Measurements from ENCODE around the gene JAK1. TPM values are rescaled to one million over a fixed set of nuclear protein-coding genes. Genes with fewer than 3 reads are reported as not detected.

JAK1 gene
- total and polyA plus RNA-seq, 2 donors (not counting 3 experiments of a cell fraction or from before 2014, with no cell fraction given) = 68.8 to 177 TPM

DNA sequence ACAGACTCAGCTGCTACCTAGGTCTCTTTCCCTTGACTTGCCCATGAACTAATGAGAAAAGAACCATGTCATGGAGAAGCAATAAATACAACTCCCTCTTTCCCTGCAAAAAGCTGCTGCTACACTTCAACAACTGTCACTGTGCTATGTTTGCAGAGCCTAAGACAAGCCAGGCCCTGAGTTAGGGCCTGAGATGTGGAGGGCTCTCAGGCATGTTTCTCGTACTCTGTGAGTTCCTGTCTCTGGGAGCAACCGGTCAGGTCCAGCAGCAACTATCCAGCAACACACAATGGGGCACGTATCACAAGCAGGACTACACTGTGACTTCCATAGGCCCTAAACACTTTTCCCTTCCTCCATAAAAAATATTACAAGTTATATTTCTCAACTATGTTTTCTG, 91.7 kb downstream of the JAK1 start:
- ChIA-PET CTCF (interaction anchor here (1.7 kb wide), 1 partner anchor 146 kb away, joined by 5 read pairs; no protein-coding TSS in a partner anchor), POLR2A (no interaction called here)
- dilution Hi-C loops (cut with MboI; ENCODE audit: extremely low pct_ligation_motif_present, low sequenced_read_pairs) (no loop called here), intact Hi-C loops (cut with micrococcal nuclease) (loop anchor here (5.0 kb wide), 2 partner anchors 193 to 548 kb away; partner anchors contain the start of genes LEPR and LEPROT)
- BruUV-seq (replicated peaks) = no TSS peak
- Histone ChIP-seq H4K20me1 (replicated peaks; ENCODE audit: control insufficient read depth, extremely low read depth, insufficient read depth, low read length) (no peaks in the 10 kb centered on the region), H3K4me1 (ENCODE audit: control insufficient read depth, extremely low read depth, insufficient read depth, low read length) (peaks cover 53% of the 10 kb centered on the region), H3K79me2 (ENCODE audit: control insufficient read depth, insufficient read depth, low read length) (peaks cover 25% of the 10 kb centered on the region), H3K9me3 (replicated peaks; ENCODE audit: control insufficient read depth, insufficient read depth, low read length) (no peaks in the 10 kb centered on the region), H3K27ac (ENCODE audit: insufficient read depth, low read depth, low read length) (peak overlapping the region; percentile 50), H3K9me1 (replicated peaks; ENCODE audit: control insufficient read depth, extremely low read depth, insufficient read depth, low read length) (no peaks in the 10 kb centered on the region), H2AFZ (ENCODE audit: low read depth, low read length) (no peak overlapping the region), H3K9ac (replicated peaks; ENCODE audit: extremely low read depth, insufficient read depth, low read length) (no peak overlapping the region), H3K36me3 (ENCODE audit: control insufficient read depth in 2 of 2, extremely low read depth in 1 of 2, insufficient read depth in 2 of 2, low read length in 2 of 2) (peaks cover 9 to 27% of the 10 kb centered on the region in 2 experiments), H3K4me2 (ENCODE audit: insufficient read depth, low read length) (no peak overlapping the region), H3K27me3 (ENCODE audit: control insufficient read depth in 2 of 2, insufficient read depth in 2 of 2, low read length in 2 of 2) (no peaks in the 10 kb centered on the region), H3K4me3 (replicated peaks in 1 of 3; ENCODE audit: insufficient read depth in 1 of 3, low read depth in 1 of 3, low read length in 3 of 3) (no peak overlapping the region)
- FAIRE-seq (no peak), DNase-seq (ENCODE audit: low read depth, low spot score) (no peak)
- TF ChIP-seq FOS (IDR thresholded peaks at IDR 0.05; ENCODE audit: borderline replicate concordance, insufficient read depth, low read length) (no peak), POLR2A (IDR thresholded peaks at IDR 0.05; ENCODE audit: low read depth, low read length) (no peak), GATA2 (IDR thresholded peaks at IDR 0.05; ENCODE audit: insufficient read depth, insufficient read length, low read depth, low read length) (no peak), EZH2 (IDR thresholded peaks at IDR 0.05; ENCODE audit: borderline replicate concordance, low read depth, low read length, severe bottlenecking) (no peak), POLR2AphosphoS5 (IDR thresholded peaks at IDR 0.05; ENCODE audit: insufficient read depth, low read depth, low read length) (no peak), MYC (IDR thresholded peaks at IDR 0.05; ENCODE audit: low read depth, low read length) (no peak), JUN (IDR thresholded peaks at IDR 0.05; ENCODE audit: borderline replicate concordance, insufficient read depth, insufficient read length, low read depth) (no peak)
- TF ChIP-seq, protein P1, sequence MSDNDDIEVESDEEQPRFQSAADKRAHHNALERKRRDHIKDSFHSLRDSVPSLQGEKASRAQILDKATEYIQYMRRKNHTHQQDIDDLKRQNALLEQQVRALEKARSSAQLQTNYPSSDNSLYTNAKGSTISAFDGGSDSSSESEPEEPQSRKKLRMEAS (IDR thresholded peaks at IDR 0.05; ENCODE audit: insufficient read depth, insufficient read length) = no peak
- TF ChIP-seq, protein P2, sequence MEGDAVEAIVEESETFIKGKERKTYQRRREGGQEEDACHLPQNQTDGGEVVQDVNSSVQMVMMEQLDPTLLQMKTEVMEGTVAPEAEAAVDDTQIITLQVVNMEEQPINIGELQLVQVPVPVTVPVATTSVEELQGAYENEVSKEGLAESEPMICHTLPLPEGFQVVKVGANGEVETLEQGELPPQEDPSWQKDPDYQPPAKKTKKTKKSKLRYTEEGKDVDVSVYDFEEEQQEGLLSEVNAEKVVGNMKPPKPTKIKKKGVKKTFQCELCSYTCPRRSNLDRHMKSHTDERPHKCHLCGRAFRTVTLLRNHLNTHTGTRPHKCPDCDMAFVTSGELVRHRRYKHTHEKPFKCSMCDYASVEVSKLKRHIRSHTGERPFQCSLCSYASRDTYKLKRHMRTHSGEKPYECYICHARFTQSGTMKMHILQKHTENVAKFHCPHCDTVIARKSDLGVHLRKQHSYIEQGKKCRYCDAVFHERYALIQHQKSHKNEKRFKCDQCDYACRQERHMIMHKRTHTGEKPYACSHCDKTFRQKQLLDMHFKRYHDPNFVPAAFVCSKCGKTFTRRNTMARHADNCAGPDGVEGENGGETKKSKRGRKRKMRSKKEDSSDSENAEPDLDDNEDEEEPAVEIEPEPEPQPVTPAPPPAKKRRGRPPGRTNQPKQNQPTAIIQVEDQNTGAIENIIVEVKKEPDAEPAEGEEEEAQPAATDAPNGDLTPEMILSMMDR (IDR thresholded peaks at IDR 0.05; ENCODE audit: extremely low read depth in 1 of 2, insufficient read depth in 1 of 2, low read depth in 1 of 2, low read length in 2 of 2) = no peak

Measured in endothelial cell of umbilical vein (primary cell).